ENCODE data around the gene NFIA. TPM values are rescaled to one million over a fixed set of nuclear protein-coding genes. Genes with fewer than 3 reads are reported as not detected.
A peak's percentile ranks its signal among the peaks of the same experiment; 100 is the strongest.

The NFIA gene
- total RNA-seq, 2 donors from 2014 or later, result 61.4 to 86.3 TPM

GRCh38 chr1:61090546-61091202 lies 8.3 kb downstream of the NFIA start:
- peak overlapping the region; percentile 27 to 39 for H3K27ac ChIP-seq
- peak overlapping the region in 1 of 2 donors; percentile 11 for H3K4me3 ChIP-seq
- 41% methylated on average over 9 of the region's 9 CpGs for WGBS
- DNase-seq (ENCODE audit: low spot score), result no peak
- no peaks in the 10 kb centered on the region for H3K4me1 ChIP-seq (replicated peaks)
- TF ChIP-seq POLR2AphosphoS5 (IDR thresholded peaks at IDR 0.05), result no peak
- H3K36me3 ChIP-seq, result peaks cover 0 to 6% of the 10 kb centered on the region in 2 donors
- intact Hi-C loops (cut with DNase I), result no loop called here
- no peaks in the 10 kb centered on the region for H3K27me3 ChIP-seq (replicated peaks; ENCODE audit: insufficient read depth)
- H3K9me3 ChIP-seq, result no peaks in the 10 kb centered on the region

DNA sequence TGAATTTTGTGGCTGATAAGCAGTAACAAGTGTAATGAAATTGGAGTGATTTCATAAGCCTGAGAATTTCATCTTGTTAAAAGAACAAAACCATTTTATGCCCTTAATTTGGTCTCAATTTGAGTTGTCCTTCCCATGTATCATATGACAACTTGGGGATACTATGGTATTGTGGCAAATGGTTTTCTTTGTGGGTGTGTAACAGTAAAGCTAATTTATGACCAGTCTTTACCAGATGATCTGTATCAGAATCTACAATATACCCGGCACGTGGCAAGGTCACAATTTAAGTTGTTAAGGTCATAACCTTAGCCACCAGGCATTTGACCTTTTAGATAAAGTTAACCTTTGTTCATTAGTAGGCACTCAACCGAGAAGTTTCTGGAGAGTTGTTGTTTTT lies 9.1 kb downstream of the NFIA start:
- no peaks in the 10 kb centered on the region for H3K9me3 ChIP-seq
- DNase-seq (ENCODE audit: low spot score), result no peak
- intact Hi-C loops (cut with DNase I), result no loop called here
- H3K36me3 ChIP-seq, result peaks cover 0 to 6% of the 10 kb centered on the region in 2 donors
- 40% methylated on average over 3 of the region's 3 CpGs for WGBS
- TF ChIP-seq CTCF (IDR thresholded peaks at IDR 0.05), result no peak
- no peak for TF ChIP-seq POLR2AphosphoS5 (IDR thresholded peaks at IDR 0.05)
- no peak for TF ChIP-seq POLR2A (IDR thresholded peaks at IDR 0.05)
- H3K27ac ChIP-seq, result peak overlapping the region; percentile 27 to 39
- no peaks in the 10 kb centered on the region for H3K27me3 ChIP-seq (replicated peaks; ENCODE audit: insufficient read depth)
- H3K4me3 ChIP-seq, result no peak overlapping the region
- H3K4me1 ChIP-seq (replicated peaks), result no peaks in the 10 kb centered on the region

GRCh38 chr1:61092642-61093041 lies 10.3 kb downstream of the NFIA start:
- Histone ChIP-seq H3K36me3 (peaks cover 0 to 6% of the 10 kb centered on the region in 2 donors), H3K27ac (peak overlapping the region in 1 of 2 donors; percentile 2), H3K4me1 (replicated peaks) (peaks cover 2% of the 10 kb centered on the region), H3K9me3 (no peaks in the 10 kb centered on the region), H3K4me3 (no peak overlapping the region), H3K27me3 (replicated peaks; ENCODE audit: insufficient read depth) (no peaks in the 10 kb centered on the region)
- TF ChIP-seq POLR2AphosphoS5 (IDR thresholded peaks at IDR 0.05) (no peak), CTCF (IDR thresholded peaks at IDR 0.05) (no peak), POLR2A (IDR thresholded peaks at IDR 0.05) (no peak)
- no peak for DNase-seq (ENCODE audit: low spot score)
- WGBS, result 57% methylated on average over 5 of the region's 5 CpGs
- intact Hi-C loops (cut with DNase I), result no loop called here

DNA sequence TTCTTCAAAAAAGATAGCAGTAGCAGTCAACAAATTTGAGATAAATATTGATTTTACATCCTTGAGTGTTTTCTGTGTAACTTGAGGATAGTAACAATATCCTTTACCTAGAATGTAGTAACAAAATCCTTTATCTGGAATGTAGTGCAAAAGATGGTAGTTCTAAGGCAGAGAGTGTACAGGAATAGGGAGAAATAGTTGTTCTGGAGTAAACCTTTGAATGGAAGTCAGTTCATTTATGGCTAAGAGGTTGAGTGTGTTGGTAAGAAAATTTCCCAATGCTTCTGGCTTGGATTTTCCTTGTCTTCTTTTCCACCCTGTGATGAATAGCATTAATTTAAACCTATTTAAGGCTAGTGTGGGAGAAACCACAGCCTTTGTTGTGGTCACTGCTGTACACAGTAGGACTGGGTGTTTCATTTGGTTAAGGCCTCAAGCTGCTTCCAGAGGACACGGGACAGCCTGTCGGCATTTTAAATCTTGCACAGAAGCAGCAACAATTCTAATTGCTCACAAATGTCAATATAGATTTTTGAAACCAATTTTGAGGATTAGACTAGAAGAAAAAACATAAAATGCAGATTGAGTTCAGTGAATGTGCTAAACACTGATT lies 11.3 kb downstream of the NFIA start:
- Histone ChIP-seq H3K4me1 (replicated peaks) (peaks cover 2% of the 10 kb centered on the region), H3K27me3 (replicated peaks; ENCODE audit: insufficient read depth) (no peaks in the 10 kb centered on the region), H3K36me3 (peaks cover 0 to under 1% of the 10 kb centered on the region in 2 donors), H3K4me3 (no peak overlapping the region), H3K27ac (no peak overlapping the region), H3K9me3 (no peaks in the 10 kb centered on the region)
- no peak for DNase-seq (ENCODE audit: low spot score)
- intact Hi-C loops (cut with DNase I), result no loop called here
- TF ChIP-seq POLR2A (IDR thresholded peaks at IDR 0.05) (no peak), CTCF (IDR thresholded peaks at IDR 0.05) (no peak), POLR2AphosphoS5 (IDR thresholded peaks at IDR 0.05) (no peak)
- WGBS, result 78% methylated on average over 2 of the region's 2 CpGs

GRCh38 chr1:61094677-61095469 lies 12.5 kb downstream of the NFIA start:
- no peak for TF ChIP-seq POLR2A (IDR thresholded peaks at IDR 0.05)
- TF ChIP-seq CTCF (IDR thresholded peaks at IDR 0.05), result no peak
- no peak for TF ChIP-seq POLR2AphosphoS5 (IDR thresholded peaks at IDR 0.05)
- Histone ChIP-seq H3K4me1 (replicated peaks) (peaks cover 2% of the 10 kb centered on the region), H3K27ac (peak overlapping the region in 1 of 2 donors; percentile 12), H3K36me3 (no peaks in the 10 kb centered on the region), H3K4me3 (no peak overlapping the region), H3K27me3 (replicated peaks; ENCODE audit: insufficient read depth) (no peaks in the 10 kb centered on the region), H3K9me3 (no peaks in the 10 kb centered on the region)
- WGBS, result 26% methylated on average over 4 of the region's 4 CpGs
- no peak for DNase-seq (ENCODE audit: low spot score)
- intact Hi-C loops (cut with DNase I), result no loop called here

Data from prostate gland (tissue), 2 donors.